GM12873 (cell line): ENCODE data around the gene LAMP2.

ENCODE experiments used
- TF ChIP-seq, protein P1 (sequence below): IDR thresholded peaks from 2 replicates; pipeline ENCODE4 v1.5.1; 2012; ENCODE audit warnings: low read depth, mild to moderate bottlenecking, moderate library complexity, low read length, control low read depth; ENCODE audit not compliant: insufficient read depth; ENCODE audit errors: missing control alignments

The LAMP2 gene

DNA sequence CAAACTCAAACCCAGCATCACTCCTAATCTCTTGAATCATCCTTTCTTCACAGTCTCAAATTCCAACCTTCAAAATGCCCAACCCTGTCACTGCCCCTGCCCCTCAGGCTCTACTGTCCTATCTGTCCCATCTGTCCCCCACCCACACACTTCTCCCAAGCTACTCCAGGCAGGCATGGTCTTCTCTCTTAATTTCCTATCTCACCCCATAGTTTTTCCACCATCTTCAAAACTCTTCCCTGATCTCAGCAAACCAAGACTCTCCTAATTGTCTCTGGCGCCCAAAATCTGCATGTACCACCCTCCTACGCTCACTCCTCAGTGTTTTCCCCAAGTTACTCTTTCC is 644 bp downstream of the LAMP2 start:
- TF ChIP-seq, protein P1, sequence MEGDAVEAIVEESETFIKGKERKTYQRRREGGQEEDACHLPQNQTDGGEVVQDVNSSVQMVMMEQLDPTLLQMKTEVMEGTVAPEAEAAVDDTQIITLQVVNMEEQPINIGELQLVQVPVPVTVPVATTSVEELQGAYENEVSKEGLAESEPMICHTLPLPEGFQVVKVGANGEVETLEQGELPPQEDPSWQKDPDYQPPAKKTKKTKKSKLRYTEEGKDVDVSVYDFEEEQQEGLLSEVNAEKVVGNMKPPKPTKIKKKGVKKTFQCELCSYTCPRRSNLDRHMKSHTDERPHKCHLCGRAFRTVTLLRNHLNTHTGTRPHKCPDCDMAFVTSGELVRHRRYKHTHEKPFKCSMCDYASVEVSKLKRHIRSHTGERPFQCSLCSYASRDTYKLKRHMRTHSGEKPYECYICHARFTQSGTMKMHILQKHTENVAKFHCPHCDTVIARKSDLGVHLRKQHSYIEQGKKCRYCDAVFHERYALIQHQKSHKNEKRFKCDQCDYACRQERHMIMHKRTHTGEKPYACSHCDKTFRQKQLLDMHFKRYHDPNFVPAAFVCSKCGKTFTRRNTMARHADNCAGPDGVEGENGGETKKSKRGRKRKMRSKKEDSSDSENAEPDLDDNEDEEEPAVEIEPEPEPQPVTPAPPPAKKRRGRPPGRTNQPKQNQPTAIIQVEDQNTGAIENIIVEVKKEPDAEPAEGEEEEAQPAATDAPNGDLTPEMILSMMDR: no peak

DNA sequence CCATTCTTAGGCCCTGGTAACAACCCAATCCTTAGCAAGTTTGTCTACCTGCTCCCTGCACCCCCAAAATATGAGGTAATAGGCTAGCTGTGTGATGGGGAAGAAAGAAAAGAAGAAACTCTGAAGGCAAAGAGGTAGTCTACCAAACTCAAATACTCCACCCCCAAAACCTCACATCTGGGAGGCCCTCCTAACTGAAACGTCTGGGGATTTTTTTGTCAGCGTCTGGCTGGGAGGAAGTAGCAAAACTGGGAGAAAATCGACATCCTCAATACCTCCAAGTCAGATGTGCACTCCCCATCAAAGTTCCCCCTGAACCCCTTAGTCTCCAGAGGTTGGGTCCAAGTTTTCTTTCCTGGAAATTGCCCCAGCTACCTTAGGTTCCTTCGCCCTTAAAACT is 1.0 kb downstream of the LAMP2 start:
- TF ChIP-seq, protein P1: no peak

DNA sequence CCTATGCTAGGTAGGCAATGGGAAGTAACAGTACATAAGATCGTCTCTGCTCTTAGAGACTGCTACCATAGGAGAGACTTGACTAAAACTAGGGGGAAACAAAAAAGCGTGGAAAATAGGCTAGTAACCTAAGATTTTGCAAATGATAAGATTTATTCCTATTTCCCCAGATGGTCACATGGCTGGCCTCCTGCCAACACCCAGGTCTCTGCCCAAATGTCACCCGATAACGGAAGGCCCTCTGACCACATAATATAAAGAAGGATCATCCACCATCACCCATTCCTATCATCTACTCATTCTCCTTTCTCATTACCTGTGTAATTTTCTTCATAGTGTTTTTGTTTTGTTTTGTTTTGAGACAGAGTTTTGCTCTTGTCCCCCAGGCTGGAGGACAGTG is 4.7 kb downstream of the LAMP2 start:
- TF ChIP-seq, protein P1: no peak

GRCh38 chrX:120463241-120463640 is 5.9 kb downstream of the LAMP2 start:
- TF ChIP-seq, protein P1: no peak

DNA sequence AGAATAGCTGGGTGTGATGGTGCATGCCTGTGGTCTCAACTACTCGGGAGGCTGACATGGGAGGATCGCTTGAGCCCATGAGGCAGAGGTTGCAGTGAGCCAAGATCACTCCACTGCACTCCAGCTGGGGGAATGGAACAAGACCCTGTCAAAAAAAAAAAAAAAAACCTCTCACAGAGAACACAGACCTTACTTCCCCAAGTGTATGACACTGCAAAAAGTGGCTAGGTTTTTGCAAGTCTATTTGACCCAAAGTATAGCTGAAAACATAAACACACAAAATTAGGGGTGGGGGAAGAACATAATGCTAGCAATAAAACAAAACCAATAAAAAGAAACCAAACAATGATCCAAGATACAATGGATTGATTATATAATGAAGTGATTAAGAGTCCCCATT is 6.7 kb downstream of the LAMP2 start:
- TF ChIP-seq, protein P1: no peak

DNA sequence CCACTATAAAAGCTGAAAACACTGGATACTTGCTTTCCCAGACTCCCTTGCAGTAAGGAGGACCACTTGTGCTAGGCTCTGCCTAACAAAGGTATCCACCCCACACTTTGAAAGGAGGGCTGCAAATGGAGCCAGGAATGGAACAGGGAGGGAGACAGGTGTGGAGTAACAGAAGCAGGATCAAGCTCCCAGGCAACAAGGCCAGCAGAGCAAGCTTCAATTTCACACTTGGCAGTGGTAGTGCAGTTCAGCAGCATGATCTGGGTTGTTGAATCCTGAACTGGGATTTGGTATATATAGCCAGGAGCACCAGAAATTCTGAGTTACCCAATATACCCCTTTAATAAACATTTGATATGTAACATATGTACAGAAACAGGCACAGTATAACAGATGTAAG is 9.8 kb downstream of the LAMP2 start:
- TF ChIP-seq, protein P1: no peak

DNA sequence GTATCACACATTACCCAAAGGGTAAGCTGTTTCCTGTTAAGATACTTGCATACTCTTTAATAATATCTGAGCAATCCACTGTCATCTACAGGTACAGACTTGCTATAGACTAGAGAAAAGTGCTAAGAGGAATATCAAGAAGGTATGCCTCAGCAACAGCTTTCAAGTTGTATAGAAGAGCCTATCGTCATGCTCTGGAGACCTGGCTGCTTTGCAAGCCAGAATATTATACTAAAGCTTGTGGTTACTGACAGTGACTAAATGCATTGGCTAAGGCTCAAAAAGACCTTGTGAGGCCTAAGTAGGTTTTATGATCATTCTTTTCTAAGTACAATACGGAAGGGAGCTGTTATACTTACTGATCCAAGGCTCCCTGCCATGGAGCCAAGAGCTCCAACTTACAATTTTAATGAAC is 11.3 kb downstream of the LAMP2 start:
- TF ChIP-seq, protein P1: no peak
